Measurements from ENCODE around the gene CDK7.
"Not testable (repeated sequence)": the region's sequence is repeated elsewhere in the genome, so short reads cannot be mapped to it uniquely, and the experiment has no call there.

Gene CDK7

DNA sequence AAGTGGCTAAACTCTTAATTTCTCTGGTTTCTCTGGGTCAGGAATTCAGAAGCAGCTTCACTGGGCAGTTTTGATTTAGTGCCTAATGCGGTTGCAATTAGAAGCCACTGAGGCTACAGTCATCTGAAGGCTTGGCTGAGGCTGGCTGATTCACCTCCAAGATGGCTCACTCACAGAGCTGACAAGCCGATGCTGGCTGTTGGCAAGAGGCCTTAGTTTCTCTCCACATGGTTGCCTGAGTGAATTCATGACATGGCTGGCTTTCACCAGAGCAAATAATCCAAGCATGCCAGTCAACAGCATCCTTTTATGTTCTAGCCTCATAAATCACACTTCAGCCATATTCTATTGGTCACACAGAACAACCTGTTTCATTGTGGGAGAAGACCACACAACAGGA lies 2.8 kb upstream of the CDK7 start:
- no peak for DNase-seq
- no peaks in the 10 kb centered on the region for H3K9me3 ChIP-seq (ENCODE audit: control insufficient read depth, low read length)
- no peak overlapping the region for H3K4me2 ChIP-seq (ENCODE audit: low read length, poor library complexity, severe bottlenecking)
- no peak overlapping the region for H4K91ac ChIP-seq (ENCODE audit: low read length)
- H4K8ac ChIP-seq (ENCODE audit: low read length), result no peak overlapping the region
- peaks cover 11 to 34% of the 10 kb centered on the region in 2 experiments for H3K36me3 ChIP-seq (ENCODE audit: control insufficient read depth in 1 of 2, insufficient read depth in 2 of 2, low read depth in 1 of 2, low read length in 2 of 2)
- H3K27ac ChIP-seq (ENCODE audit: low read length, poor library complexity, severe bottlenecking), result no peak overlapping the region
- no peak overlapping the region for H3K23ac ChIP-seq (ENCODE audit: low read length in 2 of 2)
- 99% methylated on average over 2 of the region's 2 CpGs for WGBS
- peaks cover 4% of the 10 kb centered on the region for H3K4me1 ChIP-seq (ENCODE audit: control insufficient read depth, insufficient read depth, low read depth, low read length)
- H2BK5ac ChIP-seq (ENCODE audit: low read depth, low read length, poor library complexity, severe bottlenecking), result no peak overlapping the region
- no peak overlapping the region for H3K18ac ChIP-seq (ENCODE audit: low read depth in 1 of 2, low read length in 2 of 2)
- no peaks in the 10 kb centered on the region for H3K27me3 ChIP-seq (ENCODE audit: control insufficient read depth in 1 of 2, insufficient read depth in 1 of 2, low read length in 2 of 2)
- no peak overlapping the region for H2BK12ac ChIP-seq (ENCODE audit: low read length in 2 of 2)
- no peak overlapping the region for H3K9ac ChIP-seq (ENCODE audit: low read length)
- H3K4me3 ChIP-seq (ENCODE audit: insufficient read depth in 1 of 2, low read depth in 1 of 2, low read length in 2 of 2), result no peak overlapping the region
- no peak overlapping the region for H2AK5ac ChIP-seq (ENCODE audit: low read length, severe bottlenecking)
- no peak overlapping the region for H2BK15ac ChIP-seq (ENCODE audit: low read depth, poor library complexity, severe bottlenecking)
- no peak overlapping the region for H2BK120ac ChIP-seq (ENCODE audit: low read depth, low read length)
- H3K79me1 ChIP-seq (replicated peaks; ENCODE audit: low read length, poor library complexity, severe bottlenecking), result peaks cover 2% of the 10 kb centered on the region
- no peak overlapping the region for H2AFZ ChIP-seq (ENCODE audit: low read depth, low read length)
- no peak overlapping the region for H3K14ac ChIP-seq (ENCODE audit: low read length in 2 of 2)
- H3K4ac ChIP-seq (ENCODE audit: low read depth in 1 of 2, low read length in 2 of 2), result no peak overlapping the region

DNA sequence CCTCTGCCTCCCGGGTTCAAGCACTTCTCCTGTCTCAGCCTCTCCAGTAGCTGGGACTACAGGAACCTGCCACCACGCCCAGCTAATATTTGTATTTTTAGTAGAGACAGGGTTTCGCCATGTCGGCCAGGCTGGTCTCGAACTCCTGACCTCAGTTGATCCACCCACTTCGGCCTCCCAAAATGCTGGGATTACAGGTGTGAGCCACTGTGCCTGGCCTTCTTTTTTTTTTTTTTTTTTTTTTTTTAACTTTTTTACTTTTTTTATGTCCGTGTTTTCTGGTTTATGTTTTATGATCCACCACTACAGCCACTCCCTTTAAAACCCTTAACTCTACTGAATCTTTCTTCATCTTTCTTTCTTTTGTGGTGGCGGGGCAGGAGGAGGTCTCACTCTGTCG lies 2.0 kb downstream of the CDK7 start:
- H2AFZ ChIP-seq (ENCODE audit: low read depth, low read length); DNase-seq; H3K27me3 ChIP-seq (ENCODE audit: control insufficient read depth in 1 of 2, insufficient read depth in 1 of 2, low read length in 2 of 2); H4K91ac ChIP-seq (ENCODE audit: low read length); H3K18ac ChIP-seq (ENCODE audit: low read depth in 1 of 2, low read length in 2 of 2); H2BK12ac ChIP-seq (ENCODE audit: low read length in 2 of 2); H3K9ac ChIP-seq (ENCODE audit: low read length); H3K23ac ChIP-seq (ENCODE audit: low read length in 2 of 2); H2BK120ac ChIP-seq (ENCODE audit: low read depth, low read length); H3K9me3 ChIP-seq (ENCODE audit: control insufficient read depth, low read length); H3K27ac ChIP-seq (ENCODE audit: low read length, poor library complexity, severe bottlenecking); H2BK15ac ChIP-seq (ENCODE audit: low read depth, poor library complexity, severe bottlenecking); H3K4ac ChIP-seq (ENCODE audit: low read depth in 1 of 2, low read length in 2 of 2); H3K4me3 ChIP-seq (ENCODE audit: insufficient read depth in 1 of 2, low read depth in 1 of 2, low read length in 2 of 2); H2BK5ac ChIP-seq (ENCODE audit: low read depth, low read length, poor library complexity, severe bottlenecking); H3K14ac ChIP-seq (ENCODE audit: low read length in 2 of 2); H2AK5ac ChIP-seq (ENCODE audit: low read length, severe bottlenecking); H4K8ac ChIP-seq (ENCODE audit: low read length); H3K79me1 ChIP-seq (replicated peaks; ENCODE audit: low read length, poor library complexity, severe bottlenecking): not testable (repeated sequence)
- H3K4me2 ChIP-seq (ENCODE audit: low read length, poor library complexity, severe bottlenecking), result peak overlapping the region; percentile 11
- WGBS, result 96% methylated on average over 7 of the region's 9 CpGs
- H3K36me3 ChIP-seq (ENCODE audit: control insufficient read depth in 1 of 2, insufficient read depth in 2 of 2, low read depth in 1 of 2, low read length in 2 of 2), result peaks cover 12 to 30% of the 10 kb centered on the region in 2 experiments
- H3K4me1 ChIP-seq (ENCODE audit: control insufficient read depth, insufficient read depth, low read depth, low read length), result peaks cover 14% of the 10 kb centered on the region

- no peak overlapping the region for H3K23ac ChIP-seq (ENCODE audit: low read length in 2 of 2)
- no peaks in the 10 kb centered on the region for H3K9me3 ChIP-seq (ENCODE audit: control insufficient read depth, low read length)
- H2BK12ac ChIP-seq (ENCODE audit: low read length in 2 of 2), result no peak overlapping the region
- peak overlapping the region; percentile 61 for H3K9ac ChIP-seq (ENCODE audit: low read length)
- H3K36me3 ChIP-seq (ENCODE audit: control insufficient read depth in 1 of 2, insufficient read depth in 2 of 2, low read depth in 1 of 2, low read length in 2 of 2), result peaks cover 10 to 37% of the 10 kb centered on the region in 2 experiments
- no peak overlapping the region for H2AK5ac ChIP-seq (ENCODE audit: low read length, severe bottlenecking)
- H3K4me2 ChIP-seq (ENCODE audit: low read length, poor library complexity, severe bottlenecking), result no peak overlapping the region
- peaks cover 3% of the 10 kb centered on the region for H3K79me1 ChIP-seq (replicated peaks; ENCODE audit: low read length, poor library complexity, severe bottlenecking)
- H2BK5ac ChIP-seq (ENCODE audit: low read depth, low read length, poor library complexity, severe bottlenecking), result no peak overlapping the region
- H2BK120ac ChIP-seq (ENCODE audit: low read depth, low read length), result no peak overlapping the region
- H4K8ac ChIP-seq (ENCODE audit: low read length), result no peak overlapping the region
- peak overlapping the region in 1 of 2 experiments; percentile 16 for H3K4me3 ChIP-seq (ENCODE audit: insufficient read depth in 1 of 2, low read depth in 1 of 2, low read length in 2 of 2)
- no peak overlapping the region for H3K14ac ChIP-seq (ENCODE audit: low read length in 2 of 2)
- H2BK15ac ChIP-seq (ENCODE audit: low read depth, poor library complexity, severe bottlenecking), result no peak overlapping the region
- no peak for DNase-seq
- no peaks in the 10 kb centered on the region for H3K27me3 ChIP-seq (ENCODE audit: control insufficient read depth in 1 of 2, insufficient read depth in 1 of 2, low read length in 2 of 2)
- H3K4me1 ChIP-seq (ENCODE audit: control insufficient read depth, insufficient read depth, low read depth, low read length), result peaks cover 15% of the 10 kb centered on the region
- peak overlapping the region; percentile 8 for H3K27ac ChIP-seq (ENCODE audit: low read length, poor library complexity, severe bottlenecking)
- no peak overlapping the region for H2AFZ ChIP-seq (ENCODE audit: low read depth, low read length)
- H3K18ac ChIP-seq (ENCODE audit: low read depth in 1 of 2, low read length in 2 of 2), result no peak overlapping the region
- H4K91ac ChIP-seq (ENCODE audit: low read length), result no peak overlapping the region
- WGBS, result 83% methylated on average over 1 of the region's 3 CpGs
- no peak overlapping the region for H3K4ac ChIP-seq (ENCODE audit: low read depth in 1 of 2, low read length in 2 of 2)
Measured at GRCh38 chr5:69237877-69238276, 3.2 kb downstream of the CDK7 start.

DNA sequence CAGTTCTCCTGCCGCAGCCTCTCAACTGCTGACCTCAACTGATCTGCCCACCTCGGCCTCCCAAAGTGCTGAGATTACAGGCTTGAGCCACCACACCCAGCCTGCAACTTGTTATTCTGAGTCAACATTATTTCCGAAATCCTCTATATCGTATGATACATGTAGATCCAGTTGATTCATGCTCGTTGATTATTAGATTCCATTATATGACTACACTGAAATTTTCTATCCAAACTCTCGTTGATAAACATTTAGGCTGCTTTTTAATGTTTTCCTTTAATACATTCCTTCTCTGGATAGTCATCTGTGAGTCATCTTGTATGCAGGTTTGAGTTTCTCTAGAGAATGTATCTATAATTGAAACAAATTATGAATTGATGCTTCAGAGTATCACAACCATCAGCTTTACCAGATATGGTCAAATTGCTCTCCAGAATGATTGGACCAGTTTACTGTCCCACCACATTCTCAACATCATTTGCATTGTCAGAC lies 4.1 kb downstream of the CDK7 start:
- Histone ChIP-seq H3K4me1 (ENCODE audit: control insufficient read depth, insufficient read depth, low read depth, low read length) (peaks cover 15% of the 10 kb centered on the region), H2BK12ac (ENCODE audit: low read length in 2 of 2) (no peak overlapping the region), H2BK120ac (ENCODE audit: low read depth, low read length) (no peak overlapping the region), H3K79me1 (replicated peaks; ENCODE audit: low read length, poor library complexity, severe bottlenecking) (peaks cover 3% of the 10 kb centered on the region), H2AFZ (ENCODE audit: low read depth, low read length) (no peak overlapping the region), H3K27me3 (ENCODE audit: control insufficient read depth in 1 of 2, insufficient read depth in 1 of 2, low read length in 2 of 2) (no peaks in the 10 kb centered on the region), H3K9ac (ENCODE audit: low read length) (peak overlapping the region; percentile 61), H4K91ac (ENCODE audit: low read length) (no peak overlapping the region), H3K4me3 (ENCODE audit: insufficient read depth in 1 of 2, low read depth in 1 of 2, low read length in 2 of 2) (peak overlapping the region in 1 of 2 experiments; percentile 28), H3K18ac (ENCODE audit: low read depth in 1 of 2, low read length in 2 of 2) (no peak overlapping the region), H3K27ac (ENCODE audit: low read length, poor library complexity, severe bottlenecking) (peak overlapping the region; percentile 80), H2AK5ac (ENCODE audit: low read length, severe bottlenecking) (no peak overlapping the region), H2BK5ac (ENCODE audit: low read depth, low read length, poor library complexity, severe bottlenecking) (no peak overlapping the region), H3K4me2 (ENCODE audit: low read length, poor library complexity, severe bottlenecking) (no peak overlapping the region), H3K9me3 (ENCODE audit: control insufficient read depth, low read length) (no peaks in the 10 kb centered on the region), H4K8ac (ENCODE audit: low read length) (no peak overlapping the region), H3K4ac (ENCODE audit: low read depth in 1 of 2, low read length in 2 of 2) (no peak overlapping the region), H3K36me3 (ENCODE audit: control insufficient read depth in 1 of 2, insufficient read depth in 2 of 2, low read depth in 1 of 2, low read length in 2 of 2) (peaks cover 10 to 37% of the 10 kb centered on the region in 2 experiments), H2BK15ac (ENCODE audit: low read depth, poor library complexity, severe bottlenecking) (no peak overlapping the region), H3K23ac (ENCODE audit: low read length in 2 of 2) (no peak overlapping the region), H3K14ac (ENCODE audit: low read length in 2 of 2) (no peak overlapping the region)
- peak; percentile 69 for DNase-seq
- WGBS, result 35% methylated on average over 1 of the region's 6 CpGs
